Measurements from ENCODE around the gene EFCAB6.

GRCh38 chr22:43570531-43571165 lies 241.5 kb downstream of the EFCAB6 start:
- TF ChIP-seq CTCF (IDR thresholded peaks at IDR 0.05) (no peak), POLR2A (IDR thresholded peaks at IDR 0.05) (no peak)

All from Peyer's patch (tissue), 4 donors.